GM21737 (cell line): ENCODE data around the gene EHBP1L1.
"Not testable (repeated sequence)": the region's sequence is repeated elsewhere in the genome, so short reads cannot be mapped to it uniquely, and the experiment has no call there.

Experiments
- ATAC-seq: cut with Tn5 transposase; IDR thresholded peaks from one replicate; pipeline ENCODE4 v1.9.1; 2021; ENCODE audit warnings: mild to moderate bottlenecking, moderate library complexity; ENCODE audit not compliant: unreplicated experiment

The EHBP1L1 gene

DNA sequence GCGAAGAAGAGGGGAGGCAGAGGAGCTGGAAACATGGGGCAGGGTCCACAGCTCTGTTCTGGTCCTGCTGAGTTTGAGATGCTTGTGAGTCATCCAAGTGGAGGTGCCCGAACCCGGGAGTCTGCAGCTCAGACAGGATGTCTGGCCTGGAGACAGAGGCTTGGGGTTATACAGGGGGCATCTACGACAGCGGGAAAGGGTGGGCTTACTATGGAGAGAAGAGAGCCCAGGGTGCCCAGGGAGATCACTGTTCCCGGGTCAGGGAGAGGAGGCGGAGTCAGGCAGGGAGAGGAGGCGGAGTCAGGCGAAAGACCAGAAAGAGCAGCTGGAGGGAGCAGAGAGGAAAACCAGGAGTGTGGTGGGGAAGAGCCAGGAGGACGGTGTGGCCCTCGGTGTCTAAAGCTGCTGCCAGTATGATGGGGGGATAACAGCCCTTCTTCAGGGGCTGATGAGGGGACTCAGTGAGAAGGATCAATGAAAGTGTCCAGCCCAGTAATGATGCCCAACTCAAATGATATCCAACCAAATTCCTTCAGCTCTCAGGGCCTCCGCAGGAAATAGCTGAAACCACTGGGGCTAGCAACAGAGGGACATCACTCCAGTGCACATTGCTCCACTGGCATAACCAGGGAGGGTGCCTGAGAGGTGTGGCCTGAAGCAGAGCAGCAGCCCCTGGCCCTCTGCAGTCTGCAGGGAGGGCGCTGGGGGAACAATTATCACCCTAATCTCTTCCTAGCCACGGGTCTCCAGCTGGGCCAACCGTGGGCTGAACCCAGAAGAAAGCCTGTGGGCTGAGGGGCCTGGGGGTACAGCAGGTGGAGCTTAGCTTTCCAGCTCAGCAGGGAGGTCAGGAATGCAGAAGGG lies 15.1 kb upstream of the EHBP1L1 start:
- ATAC-seq, result no peak

GRCh38 chr11:65562020-65562419 lies 13.8 kb upstream of the EHBP1L1 start:
- no peak for ATAC-seq

GRCh38 chr11:65562788-65563187 lies 13.1 kb upstream of the EHBP1L1 start:
- no peak for ATAC-seq

DNA sequence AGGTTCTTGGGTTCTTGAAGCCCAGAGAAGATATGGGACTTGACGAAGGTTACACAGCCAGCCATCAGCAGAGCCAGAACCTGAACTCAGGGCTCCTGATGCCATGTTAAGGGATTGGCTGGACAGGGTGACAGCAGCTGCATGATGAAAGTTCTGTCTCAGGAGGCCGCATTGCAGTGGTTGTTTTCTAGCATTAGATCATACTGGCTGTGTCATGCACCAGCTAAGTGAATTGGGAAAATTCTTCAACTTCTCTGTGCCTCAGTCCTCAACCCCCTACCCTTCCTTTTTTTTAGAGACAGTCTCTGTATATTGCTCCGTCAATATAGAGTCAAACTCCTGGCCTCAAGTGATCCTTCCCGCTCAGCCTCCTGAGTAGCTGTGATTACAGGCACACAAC lies 12.3 kb upstream of the EHBP1L1 start:
- ATAC-seq, result no peak

GRCh38 chr11:65564879-65565559 lies 10.8 kb upstream of the EHBP1L1 start:
- not testable (repeated sequence) for ATAC-seq

GRCh38 chr11:65565624-65566453 lies 10.0 kb upstream of the EHBP1L1 start:
- ATAC-seq, result no peak

GRCh38 chr11:65569164-65569972 lies 6.5 kb upstream of the EHBP1L1 start:
- ATAC-seq, result peak; percentile 2

DNA sequence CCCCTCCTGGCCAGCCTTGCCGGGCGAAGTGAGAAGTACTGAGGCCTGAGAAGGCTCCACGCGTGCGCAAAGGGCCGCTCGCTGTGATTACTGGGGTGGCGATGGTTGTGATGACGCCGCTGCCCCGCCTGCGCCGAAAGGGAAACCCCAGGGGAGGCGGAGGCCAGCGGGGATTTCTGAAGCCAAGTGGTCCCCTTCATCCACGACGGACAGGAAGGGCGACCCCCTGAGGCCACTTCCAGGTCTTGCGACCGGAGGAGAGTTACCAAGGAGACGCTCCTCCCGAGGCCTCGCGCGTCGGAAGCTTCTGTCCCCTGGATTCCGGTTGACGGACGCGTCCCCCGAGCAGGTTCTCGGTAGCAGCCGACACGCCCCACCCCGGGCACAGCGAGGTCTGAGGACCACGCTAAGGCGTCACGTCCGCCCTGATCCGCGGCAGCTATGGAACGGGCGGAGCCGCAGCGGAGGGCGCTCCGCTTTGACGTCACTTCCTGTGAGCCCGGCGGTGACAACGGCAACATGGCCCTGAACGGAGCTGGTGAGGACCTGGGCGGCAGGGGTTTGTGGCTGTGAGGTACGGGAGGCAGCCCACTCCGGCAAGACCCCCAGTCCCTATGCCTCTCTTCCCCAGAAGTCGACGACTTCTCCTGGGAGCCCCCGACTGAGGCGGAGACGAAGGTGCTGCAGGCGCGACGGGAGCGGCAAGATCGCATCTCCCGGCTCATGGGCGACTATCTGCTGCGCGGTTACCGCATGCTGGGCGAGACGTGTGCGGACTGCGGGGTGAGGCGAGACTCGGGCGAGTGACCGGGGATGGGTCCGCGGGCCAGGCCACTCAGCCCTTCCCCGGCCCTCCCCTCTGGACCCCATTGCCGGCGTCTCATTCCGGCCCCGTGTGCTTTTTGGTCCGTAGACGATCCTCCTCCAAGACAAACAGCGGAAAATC lies 5.6 kb upstream of the EHBP1L1 start, which contains the start of gene ZNRD2:
TSS of gene ZNRD2 (plus strand) at position 505 of the 946 bp plus-strand sequence. CDS start at position 520, 15 bp downstream.
- ATAC-seq, result peak; percentile 60

DNA sequence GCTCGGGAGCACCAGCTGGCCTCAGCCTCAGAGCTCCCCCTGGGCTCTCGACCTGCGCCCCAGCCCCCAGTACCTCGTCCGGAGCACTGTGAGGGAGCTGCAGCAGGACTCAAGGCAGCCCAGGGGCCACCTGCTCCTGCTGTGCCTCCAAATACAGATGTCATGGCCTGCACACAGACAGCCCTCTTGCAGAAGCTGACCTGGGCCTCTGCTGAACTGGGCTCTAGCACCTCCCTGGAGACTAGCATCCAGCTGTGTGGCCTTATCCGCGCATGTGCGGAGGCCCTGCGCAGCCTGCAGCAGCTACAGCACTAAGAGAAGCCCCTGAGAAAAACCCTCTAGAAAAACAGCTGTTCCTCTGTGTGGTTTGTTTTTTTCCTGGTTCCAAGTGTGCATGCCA lies 4.4 kb upstream of the EHBP1L1 start:
- no peak for ATAC-seq

GRCh38 chr11:65571940-65572339 lies 3.9 kb upstream of the EHBP1L1 start:
- ATAC-seq, result no peak

DNA sequence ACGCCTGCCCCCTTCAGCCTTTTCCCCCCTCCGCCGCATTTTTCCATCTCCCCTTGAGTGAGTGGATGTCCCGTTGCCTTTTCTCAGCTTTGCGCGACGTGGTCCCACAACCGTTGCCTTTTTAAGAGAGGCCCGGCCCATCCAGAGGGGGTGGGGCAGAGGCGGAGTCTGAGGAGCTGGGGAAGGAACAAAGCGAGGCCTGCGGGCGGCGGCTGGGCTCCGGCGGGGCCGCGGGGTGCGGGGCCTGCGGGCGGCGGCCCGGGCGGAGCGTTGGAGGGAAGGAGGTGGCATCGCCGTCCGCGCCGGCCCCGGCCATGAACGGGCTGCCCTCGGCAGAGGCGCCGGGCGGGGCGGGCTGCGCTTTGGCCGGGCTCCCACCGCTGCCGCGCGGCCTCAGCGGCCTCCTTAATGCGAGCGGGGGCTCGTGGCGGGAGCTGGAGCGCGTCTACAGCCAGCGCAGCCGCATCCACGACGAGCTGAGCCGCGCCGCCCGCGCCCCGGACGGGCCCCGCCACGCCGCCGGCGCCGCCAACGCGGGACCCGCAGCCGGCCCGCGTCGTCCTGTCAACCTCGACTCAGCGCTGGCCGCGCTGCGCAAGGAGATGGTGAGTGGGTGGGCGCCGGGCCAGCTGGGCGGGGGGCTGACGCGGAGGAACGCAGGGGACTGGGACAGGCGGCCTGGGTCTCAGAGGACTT lies 3.3 kb upstream of the EHBP1L1 start, which contains the start of gene FAM89B:
TSS of gene FAM89B (plus strand) at position 183 of the 696 bp plus-strand sequence. CDS start at position 315, 132 bp downstream.
- ATAC-seq, result no peak

- ATAC-seq, result no peak
Observed at GRCh38 chr11:65573391-65574079, 2.3 kb upstream of the EHBP1L1 start.

- ATAC-seq, result peak; percentile 28
Observed at GRCh38 chr11:65574109-65574810, 1.6 kb upstream of the EHBP1L1 start.

DNA sequence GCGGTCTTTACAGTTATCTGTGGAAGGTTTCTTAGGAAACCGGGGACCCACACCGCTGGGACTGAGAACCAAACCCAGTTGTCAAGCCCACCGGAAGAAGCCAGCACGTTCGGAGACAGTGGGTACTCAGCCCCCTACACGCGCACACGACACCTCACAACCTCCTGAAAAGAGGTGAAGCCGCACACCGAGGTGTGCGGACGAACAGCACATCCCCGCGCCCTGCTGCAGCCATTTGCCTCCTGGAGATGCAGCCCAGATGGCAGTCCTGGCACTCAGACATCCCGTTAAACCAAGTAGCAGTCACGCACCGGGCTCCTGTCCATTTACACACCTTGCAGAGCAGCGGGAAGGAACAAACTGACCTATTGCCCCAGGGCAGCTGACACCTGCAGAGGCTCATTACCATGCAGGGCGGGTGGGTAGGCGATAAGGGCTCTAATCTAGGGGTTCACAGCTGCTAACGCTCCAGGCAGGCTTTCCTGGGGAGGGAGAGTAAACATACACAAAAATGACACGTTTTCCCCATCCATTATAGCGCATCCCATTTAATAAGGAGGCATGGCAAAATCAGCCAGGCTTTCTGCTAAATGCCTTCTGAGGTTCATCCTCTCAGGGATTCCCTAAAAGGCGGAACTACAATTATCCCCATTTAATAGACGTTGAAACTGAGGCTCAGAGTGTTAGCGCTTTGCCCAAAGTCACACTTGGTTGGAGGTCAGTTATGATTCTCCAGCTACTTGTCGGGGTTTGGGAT lies 864 bp upstream of the EHBP1L1 start:
- ATAC-seq, result no peak

GRCh38 chr11:65576232-65576866 lies 496 bp downstream of the EHBP1L1 start:
- no peak for ATAC-seq
